NCI-H128 (cell line): ENCODE results near the gene SEH1L.
"Not testable (repeated sequence)": the region's sequence is repeated elsewhere in the genome, so short reads cannot be mapped to it uniquely, and the experiment has no call there.

ENCODE experiments used
- DNase-seq: peaks from one replicate; lab custom pipeline; 2025; ENCODE audit not compliant: unreplicated experiment; lab: John Stamatoyannopoulos, UW

The SEH1L gene

GRCh38 chr18:12947285-12948049 is at the start of gene SEH1L:
Gene SEH1L, plus strand, starts transcription at chr18:12948011. Its CDS starts 111 bp downstream, at chr18:12948122.
- peak; percentile 96 for DNase-seq

GRCh38 chr18:12901208-12901607 is 46.6 kb upstream of the SEH1L start:
- DNase-seq, result not testable (repeated sequence)

- DNase-seq, result no peak
Observed at GRCh38 chr18:12904012-12904516, 43.7 kb upstream of the SEH1L start.

- DNase-seq, result no peak
Observed at GRCh38 chr18:12906119-12906518, 41.7 kb upstream of the SEH1L start.

GRCh38 chr18:12906773-12907172 is 41.0 kb upstream of the SEH1L start:
- no peak for DNase-seq

GRCh38 chr18:12907258-12907925 is 40.4 kb upstream of the SEH1L start:
- DNase-seq, result no peak

GRCh38 chr18:12908706-12909105 is 39.1 kb upstream of the SEH1L start:
- DNase-seq, result no peak

- no peak for DNase-seq
Observed at GRCh38 chr18:12911025-12911928, 36.5 kb upstream of the SEH1L start.

GRCh38 chr18:12911929-12912703 is 35.7 kb upstream of the SEH1L start:
- no peak for DNase-seq

GRCh38 chr18:12921178-12921577 is 26.6 kb upstream of the SEH1L start:
- no peak for DNase-seq

- no peak for DNase-seq
Observed at GRCh38 chr18:12922266-12922665, 25.5 kb upstream of the SEH1L start.

GRCh38 chr18:12924616-12925015 is 23.2 kb upstream of the SEH1L start:
- DNase-seq, result no peak

GRCh38 chr18:12928206-12928605 is 19.6 kb upstream of the SEH1L start:
- DNase-seq, result no peak

GRCh38 chr18:12928641-12929040 is 19.2 kb upstream of the SEH1L start:
- DNase-seq, result no peak

GRCh38 chr18:12929477-12930083 is 18.2 kb upstream of the SEH1L start:
- no peak for DNase-seq

GRCh38 chr18:12930376-12930775 is 17.4 kb upstream of the SEH1L start:
- no peak for DNase-seq

- DNase-seq, result no peak
Observed at GRCh38 chr18:12930908-12931307, 16.9 kb upstream of the SEH1L start.

GRCh38 chr18:12933327-12933726 is 14.5 kb upstream of the SEH1L start:
- no peak for DNase-seq

- DNase-seq, result peak; percentile 71
Observed at GRCh38 chr18:12934454-12935071, 13.2 kb upstream of the SEH1L start.

- DNase-seq, result no peak
Observed at GRCh38 chr18:12939162-12939561, 8.6 kb upstream of the SEH1L start.
